ENCODE measurements around the gene PAK1.

DNA sequence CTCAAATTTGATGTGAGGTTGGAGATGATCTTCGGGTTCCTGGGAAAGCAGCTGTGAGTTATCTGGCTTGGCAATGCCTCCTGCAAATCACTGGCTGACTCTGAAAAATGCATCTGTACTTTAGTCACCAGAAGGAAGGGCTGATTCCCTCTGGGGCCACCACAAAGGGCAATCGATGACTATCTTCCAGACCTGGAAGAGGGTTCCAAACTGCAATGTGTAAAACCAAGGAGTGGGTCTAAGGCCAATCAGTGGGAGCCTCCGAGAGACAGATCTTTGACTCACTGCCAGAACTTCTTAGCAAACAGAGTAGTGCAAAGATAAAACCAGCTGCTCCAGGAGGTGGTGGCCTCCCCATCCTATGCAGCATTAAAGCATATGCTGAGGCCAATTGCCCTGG lies 29.1 kb upstream of the PAK1 start:
- TF ChIP-seq, protein P1, sequence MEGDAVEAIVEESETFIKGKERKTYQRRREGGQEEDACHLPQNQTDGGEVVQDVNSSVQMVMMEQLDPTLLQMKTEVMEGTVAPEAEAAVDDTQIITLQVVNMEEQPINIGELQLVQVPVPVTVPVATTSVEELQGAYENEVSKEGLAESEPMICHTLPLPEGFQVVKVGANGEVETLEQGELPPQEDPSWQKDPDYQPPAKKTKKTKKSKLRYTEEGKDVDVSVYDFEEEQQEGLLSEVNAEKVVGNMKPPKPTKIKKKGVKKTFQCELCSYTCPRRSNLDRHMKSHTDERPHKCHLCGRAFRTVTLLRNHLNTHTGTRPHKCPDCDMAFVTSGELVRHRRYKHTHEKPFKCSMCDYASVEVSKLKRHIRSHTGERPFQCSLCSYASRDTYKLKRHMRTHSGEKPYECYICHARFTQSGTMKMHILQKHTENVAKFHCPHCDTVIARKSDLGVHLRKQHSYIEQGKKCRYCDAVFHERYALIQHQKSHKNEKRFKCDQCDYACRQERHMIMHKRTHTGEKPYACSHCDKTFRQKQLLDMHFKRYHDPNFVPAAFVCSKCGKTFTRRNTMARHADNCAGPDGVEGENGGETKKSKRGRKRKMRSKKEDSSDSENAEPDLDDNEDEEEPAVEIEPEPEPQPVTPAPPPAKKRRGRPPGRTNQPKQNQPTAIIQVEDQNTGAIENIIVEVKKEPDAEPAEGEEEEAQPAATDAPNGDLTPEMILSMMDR (IDR thresholded peaks at IDR 0.05): no peak
- TF ChIP-seq POLR2A (IDR thresholded peaks at IDR 0.05): no peak
